HFFc6 (cell line): ENCODE data around the gene C1GALT1. TPM values are rescaled to one million over a fixed set of nuclear protein-coding genes. Genes with fewer than 3 reads are reported as not detected.

ENCODE experiments used
- DNase-seq: peaks from one replicate; pipeline ENCODE4 v3.0.0-alpha.2; 2018
- H3K27ac Mint-ChIP-seq: 2 replicates; pipeline ENCODE4 v1.8.0; 2020; ENCODE audit warnings: mild to moderate bottlenecking, mixed read lengths
- H3K27me3 Mint-ChIP-seq: 2 replicates; pipeline ENCODE4 v1.8.0; 2021; ENCODE audit warnings: mild to moderate bottlenecking, moderate library complexity, mixed read lengths; ENCODE audit not compliant: insufficient read depth
- H3K36me3 Mint-ChIP-seq: 2 replicates; pipeline ENCODE4 v1.8.0; 2021; ENCODE audit warnings: low read depth, mixed read lengths
- H3K4me1 Mint-ChIP-seq: 2 replicates; pipeline ENCODE4 v1.8.0; 2020; ENCODE audit warnings: low read depth, mixed read lengths
- H3K4me3 Mint-ChIP-seq: 2 replicates; pipeline ENCODE4 v1.8.0; 2020; ENCODE audit warnings: mild to moderate bottlenecking, moderate library complexity, mixed read lengths
- H3K9me3 Mint-ChIP-seq: 2 replicates; pipeline ENCODE4 v1.8.0; 2020; ENCODE audit warnings: mild to moderate bottlenecking, mixed read lengths
- total RNA-seq, 6 experiments: library from RNA; stranded (reverse); fragmentation: NEBNext Ultra II Directional; extraction: Animal tissue kit (Norgen Biotek cat#: 25700); gene quantifications; 2 replicates in 1 of 6; 3 replicates in 5 of 6; pipeline ENCODE4 v1.2.3, GENCODE V29; 2021
- TF ChIP-seq, protein P1 (sequence below): fragments of 200-600 bp; sonication (generic); IDR thresholded peaks from 2 replicates; pipeline ENCODE4 v1.5.0; 2021; ENCODE audit warnings: antibody characterized with exemption, mild to moderate bottlenecking

The C1GALT1 gene
- total RNA-seq, 6 experiments from 2014 or later: 32.3 to 47.4 (median 34.1) TPM

DNA sequence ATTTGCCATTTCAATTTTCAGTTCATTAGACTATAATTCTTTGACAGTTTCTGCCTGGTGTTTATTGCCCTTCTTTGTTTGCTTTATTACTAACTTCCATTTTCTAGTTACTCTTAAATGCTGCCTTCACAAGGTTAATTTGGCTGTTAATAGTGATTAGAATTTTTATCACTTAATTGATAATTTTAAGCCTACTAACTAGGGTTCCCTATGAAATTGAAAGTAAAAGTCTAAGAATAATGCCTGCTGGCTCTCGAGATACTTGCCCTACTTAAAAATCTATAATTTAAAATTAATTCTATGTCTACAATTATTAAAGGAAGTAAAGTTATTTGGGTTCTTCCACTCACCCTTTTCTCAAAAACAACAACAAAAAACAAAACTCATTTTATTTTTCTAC is 65.3 kb downstream of the C1GALT1 start:
- H3K9me3 Mint-ChIP-seq: no peaks in the 10 kb centered on the region
- H3K4me3 Mint-ChIP-seq: no peak overlapping the region
- H3K27ac Mint-ChIP-seq: no peak overlapping the region
- TF ChIP-seq, protein P1, sequence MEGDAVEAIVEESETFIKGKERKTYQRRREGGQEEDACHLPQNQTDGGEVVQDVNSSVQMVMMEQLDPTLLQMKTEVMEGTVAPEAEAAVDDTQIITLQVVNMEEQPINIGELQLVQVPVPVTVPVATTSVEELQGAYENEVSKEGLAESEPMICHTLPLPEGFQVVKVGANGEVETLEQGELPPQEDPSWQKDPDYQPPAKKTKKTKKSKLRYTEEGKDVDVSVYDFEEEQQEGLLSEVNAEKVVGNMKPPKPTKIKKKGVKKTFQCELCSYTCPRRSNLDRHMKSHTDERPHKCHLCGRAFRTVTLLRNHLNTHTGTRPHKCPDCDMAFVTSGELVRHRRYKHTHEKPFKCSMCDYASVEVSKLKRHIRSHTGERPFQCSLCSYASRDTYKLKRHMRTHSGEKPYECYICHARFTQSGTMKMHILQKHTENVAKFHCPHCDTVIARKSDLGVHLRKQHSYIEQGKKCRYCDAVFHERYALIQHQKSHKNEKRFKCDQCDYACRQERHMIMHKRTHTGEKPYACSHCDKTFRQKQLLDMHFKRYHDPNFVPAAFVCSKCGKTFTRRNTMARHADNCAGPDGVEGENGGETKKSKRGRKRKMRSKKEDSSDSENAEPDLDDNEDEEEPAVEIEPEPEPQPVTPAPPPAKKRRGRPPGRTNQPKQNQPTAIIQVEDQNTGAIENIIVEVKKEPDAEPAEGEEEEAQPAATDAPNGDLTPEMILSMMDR: no peak
- no peak for DNase-seq
- H3K4me1 Mint-ChIP-seq: peaks cover 9% of the 10 kb centered on the region
- no peaks in the 10 kb centered on the region for H3K27me3 Mint-ChIP-seq
- H3K36me3 Mint-ChIP-seq: no peaks in the 10 kb centered on the region

- H3K4me1 Mint-ChIP-seq: peaks cover under 1% of the 10 kb centered on the region
- H3K4me3 Mint-ChIP-seq: no peak overlapping the region
- no peaks in the 10 kb centered on the region for H3K36me3 Mint-ChIP-seq
- H3K27me3 Mint-ChIP-seq: no peaks in the 10 kb centered on the region
- TF ChIP-seq, protein P1: no peak
- DNase-seq: no peak
- H3K9me3 Mint-ChIP-seq: no peaks in the 10 kb centered on the region
- no peak overlapping the region for H3K27ac Mint-ChIP-seq
Measured at GRCh38 chr7:7249814-7250213, 67.5 kb downstream of the C1GALT1 start.

GRCh38 chr7:7251742-7252141 is 69.4 kb downstream of the C1GALT1 start:
- no peak overlapping the region for H3K27ac Mint-ChIP-seq
- H3K4me3 Mint-ChIP-seq: no peak overlapping the region
- H3K36me3 Mint-ChIP-seq: no peaks in the 10 kb centered on the region
- no peaks in the 10 kb centered on the region for H3K4me1 Mint-ChIP-seq
- H3K27me3 Mint-ChIP-seq: no peaks in the 10 kb centered on the region
- DNase-seq: no peak
- no peaks in the 10 kb centered on the region for H3K9me3 Mint-ChIP-seq
- TF ChIP-seq, protein P1: no peak

DNA sequence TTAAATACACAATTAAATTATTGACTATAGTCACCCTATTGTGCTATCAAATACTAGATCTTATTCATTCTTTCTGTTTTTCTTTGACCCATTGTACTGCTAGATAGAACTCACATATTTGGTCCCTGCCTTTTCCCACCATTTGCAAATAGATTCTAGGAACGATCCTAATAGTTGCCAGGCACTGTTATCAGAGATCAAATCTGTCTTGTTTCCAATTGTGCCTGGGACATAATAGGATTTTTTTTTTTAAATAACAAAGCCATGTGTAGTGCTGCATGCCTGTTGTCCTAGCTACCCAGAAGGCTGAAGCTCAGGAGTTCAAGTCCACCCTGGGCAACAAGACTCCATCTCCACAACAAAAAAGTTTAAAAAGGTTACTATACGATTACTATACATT is 72.0 kb downstream of the C1GALT1 start:
- no peaks in the 10 kb centered on the region for H3K4me1 Mint-ChIP-seq
- H3K4me3 Mint-ChIP-seq: no peak overlapping the region
- TF ChIP-seq, protein P1: no peak
- H3K36me3 Mint-ChIP-seq: no peaks in the 10 kb centered on the region
- no peak for DNase-seq
- no peaks in the 10 kb centered on the region for H3K9me3 Mint-ChIP-seq
- no peak overlapping the region for H3K27ac Mint-ChIP-seq
- H3K27me3 Mint-ChIP-seq: no peaks in the 10 kb centered on the region

GRCh38 chr7:7254908-7255307 is 72.6 kb downstream of the C1GALT1 start:
- Mint-ChIP-seq H3K9me3 (no peaks in the 10 kb centered on the region), H3K4me1 (no peaks in the 10 kb centered on the region), H3K27ac (no peak overlapping the region), H3K27me3 (no peaks in the 10 kb centered on the region), H3K4me3 (no peak overlapping the region), H3K36me3 (peaks cover 3% of the 10 kb centered on the region; the same call in 1 of the 2 replicates)
- TF ChIP-seq, protein P1: no peak
- DNase-seq: no peak

GRCh38 chr7:7256731-7257274 is 74.5 kb downstream of the C1GALT1 start:
- Mint-ChIP-seq H3K4me1 (no peaks in the 10 kb centered on the region), H3K9me3 (no peaks in the 10 kb centered on the region), H3K4me3 (no peak overlapping the region), H3K27me3 (no peaks in the 10 kb centered on the region), H3K36me3 (peaks cover 3% of the 10 kb centered on the region; the same call in 1 of the 2 replicates), H3K27ac (no peak overlapping the region)
- no peak for DNase-seq
- TF ChIP-seq, protein P1: no peak
